ENCODE data around the gene TMEM63C.

TMEM63C gene

GRCh38 chr14:77139022-77139421 lies 42.6 kb upstream of the TMEM63C start:
- TF ChIP-seq RAD21 (IDR thresholded peaks at IDR 0.05; ENCODE audit: low read depth): no peak
- no peak for TF ChIP-seq CEBPB (IDR thresholded peaks at IDR 0.05)
- no peak for TF ChIP-seq EGR1 (IDR thresholded peaks at IDR 0.05)
- TF ChIP-seq ZBTB7A (IDR thresholded peaks at IDR 0.05; ENCODE audit: low read depth): no peak
- no peak for TF ChIP-seq NFIC (IDR thresholded peaks at IDR 0.05)
- no peak for TF ChIP-seq USF1 (IDR thresholded peaks at IDR 0.05)
- TF ChIP-seq FOXM1 (IDR thresholded peaks at IDR 0.05; ENCODE audit: borderline replicate concordance, low read depth): no peak
- no peak for TF ChIP-seq TAF1 (IDR thresholded peaks at IDR 0.05; ENCODE audit: low read depth)

GRCh38 chr14:77139540-77140358 lies 41.8 kb upstream of the TMEM63C start:
- TF ChIP-seq CEBPB (IDR thresholded peaks at IDR 0.05) (no peak), REST (IDR thresholded peaks at IDR 0.05; ENCODE audit: low read depth) (0 out of 2 replicates have a peak, but pooled peaks have one; percentile 11), RAD21 (IDR thresholded peaks at IDR 0.05; ENCODE audit: low read depth) (peak; percentile 60), EGR1 (IDR thresholded peaks at IDR 0.05) (no peak), EP300 (IDR thresholded peaks at IDR 0.05; ENCODE audit: borderline replicate concordance) (0 out of 2 replicates have a peak, but pooled peaks have one; percentile 6), TAF1 (IDR thresholded peaks at IDR 0.05; ENCODE audit: low read depth) (no peak), YY1 (IDR thresholded peaks at IDR 0.05; ENCODE audit: low read depth) (no peak), NFIC (IDR thresholded peaks at IDR 0.05) (no peak), MAX (IDR thresholded peaks at IDR 0.05) (peak; percentile 34; the same call in 1 of the 2 replicates), USF1 (IDR thresholded peaks at IDR 0.05) (no peak), TEAD4 (IDR thresholded peaks at IDR 0.05) (peak; percentile 43), ZBTB7A (IDR thresholded peaks at IDR 0.05; ENCODE audit: low read depth) (no peak)

GRCh38 chr14:77140359-77141213 lies 41.0 kb upstream of the TMEM63C start:
- no peak for TF ChIP-seq EGR1 (IDR thresholded peaks at IDR 0.05)
- TF ChIP-seq MAX (IDR thresholded peaks at IDR 0.05): 0 out of 2 replicates have a peak, but pooled peaks have one; percentile 14

GRCh38 chr14:77141214-77142004 lies 40.2 kb upstream of the TMEM63C start, which contains the start of gene ZDHHC22:
ZDHHC22 (minus strand) TSS chr14:77141791; CDS start chr14:77139738, 2,053 bp downstream.
- TF ChIP-seq YY1 (IDR thresholded peaks at IDR 0.05; ENCODE audit: low read depth): no peak
- TF ChIP-seq REST (IDR thresholded peaks at IDR 0.05; ENCODE audit: low read depth): peak; percentile 71
- TF ChIP-seq EP300 (IDR thresholded peaks at IDR 0.05; ENCODE audit: borderline replicate concordance): no peak
- TF ChIP-seq FOXM1 (IDR thresholded peaks at IDR 0.05; ENCODE audit: borderline replicate concordance, low read depth): no peak
- TF ChIP-seq TEAD4 (IDR thresholded peaks at IDR 0.05): no peak
- TF ChIP-seq MAX (IDR thresholded peaks at IDR 0.05): peak; percentile 19; the same call in 1 of the 2 replicates
- TF ChIP-seq ZBTB7A (IDR thresholded peaks at IDR 0.05; ENCODE audit: low read depth): peak; percentile 79; the same call in 1 of the 2 replicates
